Activated CD4-positive, alpha-beta T cell treated with anti-CD3 and anti-CD28 coated beads for 1 hour (primary cell): ENCODE results near the gene DNAJC30.

Source experiments
- DNase-seq: peaks from one replicate; pipeline ENCODE4 v3.0.0-alpha.2; 2020

DNAJC30 gene

GRCh38 chr7:73707045-73707631 lies 23.9 kb upstream of the DNAJC30 start:
- DNase-seq = no peak

GRCh38 chr7:73706126-73707044 lies 23.1 kb upstream of the DNAJC30 start:
- DNase-seq = no peak

- no peak for DNase-seq
Observed at GRCh38 chr7:73705551-73705920, 22.3 kb upstream of the DNAJC30 start.

- DNase-seq = no peak
Observed at GRCh38 chr7:73704640-73705550, 21.6 kb upstream of the DNAJC30 start.

GRCh38 chr7:73703757-73704639 lies 20.7 kb upstream of the DNAJC30 start:
- DNase-seq = no peak

- DNase-seq = no peak
Observed at GRCh38 chr7:73703225-73703624, 20.0 kb upstream of the DNAJC30 start.

- no peak for DNase-seq
Observed at GRCh38 chr7:73702665-73703064, 19.4 kb upstream of the DNAJC30 start.

GRCh38 chr7:73702226-73702625 lies 19.0 kb upstream of the DNAJC30 start:
- DNase-seq = no peak

GRCh38 chr7:73701357-73701995 lies 18.2 kb upstream of the DNAJC30 start:
- no peak for DNase-seq

- DNase-seq = no peak
Observed at GRCh38 chr7:73700581-73701134, 17.4 kb upstream of the DNAJC30 start.

- DNase-seq = no peak
Observed at GRCh38 chr7:73700069-73700423, 16.8 kb upstream of the DNAJC30 start.

- DNase-seq = no peak
Observed at GRCh38 chr7:73699370-73700068, 16.3 kb upstream of the DNAJC30 start.

GRCh38 chr7:73698410-73698809 lies 15.2 kb upstream of the DNAJC30 start:
- DNase-seq = no peak

- no peak for DNase-seq
Observed at GRCh38 chr7:73696372-73696771, 13.1 kb upstream of the DNAJC30 start.

GRCh38 chr7:73690646-73691045 lies 7.4 kb upstream of the DNAJC30 start:
- DNase-seq = no peak

GRCh38 chr7:73688288-73688687 lies 5.0 kb upstream of the DNAJC30 start:
- no peak for DNase-seq

- no peak for DNase-seq
Observed at GRCh38 chr7:73685311-73685710, 2.1 kb upstream of the DNAJC30 start.

GRCh38 chr7:73683788-73684693 lies 788 bp upstream of the DNAJC30 start:
- no peak for DNase-seq

- no peak for DNase-seq
Observed at GRCh38 chr7:73682745-73683055, 553 bp downstream of the DNAJC30 start.

- no peak for DNase-seq
Observed at GRCh38 chr7:73681031-73681430, 2.2 kb downstream of the DNAJC30 start.
